Glomerular visceral epithelial cell (primary cell): Measurements from ENCODE around the gene SP140.
A peak's percentile ranks its signal among the peaks of the same experiment; 100 is the strongest.
"Not testable (repeated sequence)": the region's sequence is repeated elsewhere in the genome, so short reads cannot be mapped to it uniquely, and the experiment has no call there.

Source experiments
- DNase-seq: peaks from one replicate; pipeline ENCODE4 v3.0.0-alpha.2; 2016; ENCODE audit errors: extremely low spot score

Gene SP140

DNA sequence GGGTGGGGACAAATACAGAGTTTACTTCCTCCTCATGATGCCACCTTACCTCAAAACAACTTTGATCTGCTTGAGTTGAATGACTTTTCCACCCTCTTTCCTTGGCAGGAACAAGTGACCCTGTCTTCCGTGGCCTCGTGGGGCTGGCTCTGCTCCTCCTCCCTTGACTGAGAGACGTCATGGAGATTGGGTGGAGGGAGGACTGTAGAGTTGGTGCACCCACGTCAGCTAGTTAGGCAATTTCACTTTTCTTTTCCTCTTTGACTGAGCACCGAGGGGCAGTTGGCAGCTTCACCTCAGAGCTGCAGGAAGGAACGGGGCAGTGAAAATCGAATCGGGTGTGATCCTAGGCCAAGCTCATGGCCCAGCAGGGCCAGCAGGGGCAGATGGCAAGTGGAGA, at the start of gene SP140:
SP140 (plus strand) TSS at position 251 of the 400 bp plus-strand sequence; CDS start at position 360, 109 bp downstream.
- DNase-seq, result no peak

DNA sequence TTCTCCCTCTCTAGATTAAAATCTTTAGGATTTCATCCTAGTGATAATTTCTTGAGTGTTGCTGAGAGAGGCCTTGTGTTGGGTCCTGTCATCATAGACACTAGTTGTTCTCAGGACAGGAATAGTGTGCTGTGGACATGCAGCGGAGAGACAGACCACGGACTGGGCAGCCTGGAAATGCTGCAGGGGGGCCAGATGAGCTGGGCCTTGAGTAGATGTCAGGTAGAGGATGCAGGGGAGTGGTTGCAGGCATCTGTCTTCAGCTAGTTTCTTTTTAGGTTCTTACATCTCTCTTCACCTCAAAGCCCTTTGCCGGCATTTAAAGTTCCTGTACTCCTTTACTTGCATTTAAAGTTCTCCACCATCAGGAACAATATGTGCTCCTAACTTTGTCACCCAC, 48.5 kb upstream of the SP140 start:
- DNase-seq, result no peak

DNA sequence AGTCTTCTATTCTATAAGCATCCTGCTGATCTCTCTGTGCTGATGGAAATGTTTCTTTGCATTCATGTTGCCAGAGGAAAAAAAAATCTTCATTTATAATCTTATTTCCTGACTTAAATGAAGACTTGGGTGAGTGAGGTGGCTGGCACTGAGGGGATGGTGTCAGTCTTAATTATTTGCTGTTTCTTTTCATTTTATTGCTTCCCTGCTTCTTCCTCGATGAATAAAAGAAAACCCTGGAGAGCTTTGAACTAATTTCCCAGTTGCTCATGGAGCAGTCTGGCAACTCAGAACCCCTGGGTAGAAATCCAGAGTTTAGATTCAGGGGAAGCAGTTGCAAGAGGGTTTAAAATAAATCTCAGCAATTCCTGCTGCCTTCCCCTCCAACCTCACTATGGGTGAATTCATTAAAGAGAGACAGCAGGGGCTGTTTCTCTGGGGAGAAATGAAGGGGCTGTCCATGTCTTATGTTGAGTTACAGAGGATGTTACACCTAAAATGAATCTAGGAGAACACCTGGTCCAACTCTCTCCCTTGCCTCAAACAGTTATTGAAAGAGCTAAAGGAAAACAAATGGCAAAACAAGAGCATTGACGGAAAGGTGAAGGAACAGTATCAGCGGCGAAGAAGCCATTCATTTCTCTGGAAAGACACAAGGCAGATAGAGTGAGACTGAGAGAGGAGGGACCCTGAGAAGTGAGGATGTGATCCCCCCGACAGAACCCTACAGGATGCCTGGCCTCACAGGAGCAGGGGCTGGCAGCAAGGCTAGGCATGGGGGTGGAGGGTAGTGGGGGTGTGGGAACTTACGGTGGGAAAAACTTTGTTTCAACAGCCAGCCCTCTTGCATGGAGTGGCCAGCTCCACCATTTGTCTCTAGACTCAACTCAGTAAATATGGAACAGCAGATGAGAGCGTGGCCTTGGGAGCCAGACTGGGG, 46.7 kb upstream of the SP140 start:
- DNase-seq, result no peak

DNA sequence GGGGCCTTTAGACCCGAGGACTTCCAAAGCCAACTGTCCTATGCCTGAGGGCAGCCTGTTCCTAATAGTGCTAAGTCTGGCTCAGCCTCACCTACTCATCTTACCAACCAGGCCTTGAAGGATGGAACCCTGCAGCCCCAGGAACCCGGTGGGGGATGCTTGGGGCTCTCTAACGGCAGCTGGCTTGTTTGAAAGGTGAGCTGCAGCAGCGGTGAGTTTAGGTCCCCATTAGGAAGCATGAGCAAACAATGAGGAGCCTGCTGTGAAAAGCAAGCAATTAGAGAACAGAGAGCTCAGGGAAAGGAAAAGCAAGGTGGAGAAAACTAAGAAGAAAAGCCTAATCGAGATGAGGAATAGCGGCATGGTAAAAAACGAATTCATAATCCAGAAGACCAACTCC, 45.6 kb upstream of the SP140 start:
- DNase-seq, result no peak

DNA sequence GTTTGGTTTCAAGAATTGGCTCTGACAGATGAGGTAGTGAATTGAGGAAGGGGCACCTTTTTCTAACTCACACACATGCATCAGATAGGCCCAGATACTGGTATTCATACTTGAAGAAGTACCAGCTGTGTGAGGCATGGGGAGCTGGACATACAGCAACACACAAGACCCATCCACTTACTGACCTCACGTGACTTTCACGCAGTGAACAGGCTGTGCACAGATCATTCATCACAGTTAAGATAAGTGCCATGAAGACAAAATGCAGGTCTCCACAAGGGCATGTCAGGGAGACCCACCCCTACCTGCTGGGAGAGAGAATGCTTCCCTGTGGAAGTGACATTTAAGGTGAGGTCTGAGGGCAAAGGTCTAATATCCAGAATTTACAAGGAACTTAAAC, 44.3 kb upstream of the SP140 start:
- DNase-seq, result no peak

DNA sequence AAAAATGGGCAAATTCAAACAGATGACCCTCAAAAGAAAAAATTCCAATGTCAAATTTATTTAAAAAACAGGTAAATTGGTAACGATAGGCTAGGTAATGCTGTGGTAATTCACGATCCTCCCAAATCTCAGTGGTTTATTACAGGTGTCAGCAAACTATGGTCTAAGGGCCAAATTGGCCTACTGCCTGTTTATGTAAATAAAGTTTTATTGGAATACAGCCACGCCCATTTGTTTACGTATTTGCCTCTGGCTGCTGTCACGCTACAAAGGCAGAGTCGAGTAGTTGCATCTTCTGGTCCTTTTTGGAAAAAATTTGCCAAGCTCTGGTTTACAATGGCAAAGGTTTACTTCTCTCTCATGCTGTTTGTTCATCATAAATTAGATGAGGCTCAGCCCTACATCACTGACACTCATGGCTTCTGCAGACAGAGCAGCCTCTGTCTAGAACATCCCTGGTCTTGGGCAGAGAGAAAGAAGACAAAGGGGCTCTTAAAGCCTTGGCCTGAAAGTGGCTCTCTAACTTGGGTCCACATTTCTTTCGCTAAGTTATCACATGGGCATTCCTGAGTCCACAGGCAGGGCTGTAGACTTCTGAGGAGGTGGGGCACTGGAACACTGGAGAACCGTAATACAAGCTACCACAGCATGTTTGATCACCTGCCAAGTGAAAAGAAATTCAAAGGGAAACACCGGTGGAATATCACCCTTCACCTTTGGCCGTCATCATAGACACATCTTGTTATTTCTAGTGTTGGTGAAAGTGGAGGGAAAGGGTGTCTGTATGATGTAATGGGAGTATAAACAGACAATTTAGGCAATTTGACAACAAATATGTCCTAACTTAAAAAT, 40.6 kb upstream of the SP140 start:
- no peak for DNase-seq

DNA sequence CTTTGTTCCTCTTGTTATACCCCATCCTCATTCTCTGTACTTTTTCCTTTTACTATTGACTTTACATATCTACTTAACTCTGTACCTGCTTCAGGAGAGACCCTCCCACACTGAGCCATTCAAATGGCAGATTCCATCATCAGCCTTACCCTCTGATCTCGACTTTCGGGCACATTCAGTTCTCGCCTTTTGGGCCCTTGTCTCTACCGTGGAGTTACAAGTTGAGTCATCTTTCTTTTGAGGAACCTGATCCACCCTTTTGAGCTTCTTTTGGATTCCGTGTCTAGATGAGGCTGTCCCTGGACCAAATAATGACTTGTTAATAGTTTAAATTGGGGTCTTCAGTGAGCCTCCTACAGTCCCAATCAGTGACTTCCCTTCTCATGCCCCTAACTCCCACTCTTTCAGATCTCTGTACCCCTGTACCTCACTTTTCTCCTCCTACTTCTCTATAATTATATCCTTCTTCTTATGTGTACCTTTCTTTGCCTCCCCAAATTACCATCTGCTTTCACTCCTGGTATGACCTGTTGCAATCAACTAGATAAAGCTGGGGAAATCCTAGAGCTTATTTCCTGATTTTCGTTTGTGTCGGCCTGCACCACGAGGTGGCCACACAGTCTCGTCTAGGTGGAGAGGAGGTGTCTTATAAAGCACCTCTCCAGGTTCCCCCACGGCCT, 23.0 kb upstream of the SP140 start:
- no peak for DNase-seq

DNA sequence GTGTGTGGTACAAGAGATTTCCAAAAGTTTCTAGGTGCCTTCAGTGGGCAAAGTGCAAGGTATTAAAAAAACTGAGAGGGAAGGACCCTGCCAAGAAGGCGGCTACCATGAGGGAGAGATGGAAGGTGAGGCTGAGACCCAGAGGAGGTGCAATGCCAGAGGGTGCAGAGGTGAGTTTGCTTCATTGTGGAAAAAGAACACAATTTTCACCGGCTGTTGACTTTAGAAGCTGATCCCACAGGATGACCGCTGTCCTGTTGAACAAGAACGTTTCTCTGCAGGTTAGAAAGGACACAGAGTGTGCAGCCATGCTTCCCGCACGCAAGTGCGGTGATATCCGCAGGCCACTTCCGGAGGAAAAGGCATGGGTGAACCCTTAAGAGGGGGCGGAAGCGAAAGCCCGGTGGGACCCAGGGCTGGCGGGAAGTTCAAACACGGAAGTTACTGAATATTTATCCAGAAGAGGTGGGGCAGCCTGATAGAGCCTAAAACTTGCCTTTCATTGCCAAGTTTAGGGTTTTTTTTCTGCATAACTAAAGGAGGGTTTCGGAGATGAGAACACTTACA, 22.3 kb upstream of the SP140 start:
- DNase-seq, result no peak

DNA sequence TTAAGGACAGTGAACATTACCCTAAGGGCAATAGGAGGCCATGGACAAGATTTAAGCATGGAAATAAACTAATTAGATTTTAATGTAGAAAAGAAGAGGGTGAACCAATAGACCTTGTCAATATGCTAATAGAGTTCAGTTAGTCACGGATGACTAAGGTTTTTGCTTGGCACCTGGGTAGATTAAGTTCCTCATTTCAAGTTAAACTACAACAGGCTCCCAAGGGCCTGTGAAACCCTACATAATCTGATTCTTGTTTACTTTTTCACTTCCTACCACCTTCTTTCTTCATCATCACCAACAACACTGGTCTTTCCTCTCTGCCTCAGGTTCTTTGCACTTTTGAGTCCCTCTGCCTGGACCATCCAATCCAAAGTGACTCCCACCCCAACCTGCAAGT, 20.5 kb upstream of the SP140 start:
- DNase-seq, result no peak

DNA sequence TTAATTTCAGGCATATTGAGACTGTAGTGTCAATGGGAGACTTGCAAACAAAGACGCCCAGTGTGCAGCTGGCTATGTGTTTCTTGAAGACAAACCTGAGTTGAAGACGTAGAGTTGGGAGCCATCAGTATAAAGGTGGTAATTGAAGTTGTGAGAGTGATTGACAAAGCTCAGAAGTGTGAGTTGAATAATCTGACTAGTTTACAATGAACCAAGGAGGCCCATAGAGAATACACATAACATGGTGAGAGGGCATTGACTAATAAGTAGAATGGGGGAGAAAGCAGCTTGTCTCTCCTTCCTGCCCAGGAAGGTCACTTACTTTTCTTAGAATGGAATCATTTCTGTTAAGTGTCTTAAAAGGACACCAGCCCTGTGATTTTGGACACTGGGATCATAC, 19.8 kb upstream of the SP140 start:
- DNase-seq, result no peak

DNA sequence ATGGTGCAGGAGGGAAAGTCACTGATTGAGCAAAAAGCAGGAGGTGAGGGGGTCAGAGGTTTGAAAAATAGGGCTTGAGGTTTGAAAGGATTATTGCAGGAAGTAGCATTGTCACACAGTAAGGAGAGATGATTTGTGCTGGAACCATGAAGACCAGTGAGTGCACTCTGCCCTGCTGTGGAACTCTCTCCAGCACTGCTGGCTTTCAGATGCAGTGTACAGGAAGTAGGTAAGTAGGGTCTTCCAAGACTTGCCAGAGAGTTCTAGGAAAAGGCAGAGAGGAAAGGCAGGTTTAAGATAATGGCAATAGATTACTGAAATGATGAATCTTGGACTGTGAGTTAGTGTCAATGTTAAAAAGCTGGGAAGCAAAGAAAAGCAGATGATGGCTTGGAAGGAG, 17.0 kb upstream of the SP140 start:
- no peak for DNase-seq

DNA sequence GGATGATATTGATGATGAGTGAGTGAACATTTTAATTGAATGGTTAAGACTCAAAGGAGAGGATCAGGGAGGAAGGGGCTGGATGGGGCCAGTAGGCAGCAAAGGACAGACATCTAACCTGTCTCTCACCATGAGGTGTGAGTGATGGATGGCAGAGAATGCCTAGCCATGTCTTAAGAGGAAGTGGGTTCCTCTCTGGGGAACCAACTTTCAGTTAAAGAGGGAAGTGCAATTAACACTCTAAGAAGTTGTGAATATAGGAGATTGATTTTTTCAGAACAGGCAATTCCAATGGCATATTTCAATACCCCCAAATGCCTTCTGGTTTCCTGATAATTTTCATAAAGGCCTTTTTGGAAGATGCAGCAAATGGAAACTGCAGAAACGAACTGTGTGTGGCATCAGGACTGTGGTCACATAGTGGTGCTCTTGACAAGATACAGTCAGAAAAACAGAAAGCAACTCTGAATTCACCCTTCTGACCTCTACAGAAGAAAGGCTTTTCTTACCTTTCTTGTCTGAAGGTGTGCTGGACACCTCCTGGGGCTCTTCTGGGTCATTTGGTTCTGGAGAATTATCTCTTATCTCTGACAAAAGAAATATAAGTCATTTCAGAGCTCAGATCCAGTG, 16.0 kb upstream of the SP140 start:
- DNase-seq, result no peak

DNA sequence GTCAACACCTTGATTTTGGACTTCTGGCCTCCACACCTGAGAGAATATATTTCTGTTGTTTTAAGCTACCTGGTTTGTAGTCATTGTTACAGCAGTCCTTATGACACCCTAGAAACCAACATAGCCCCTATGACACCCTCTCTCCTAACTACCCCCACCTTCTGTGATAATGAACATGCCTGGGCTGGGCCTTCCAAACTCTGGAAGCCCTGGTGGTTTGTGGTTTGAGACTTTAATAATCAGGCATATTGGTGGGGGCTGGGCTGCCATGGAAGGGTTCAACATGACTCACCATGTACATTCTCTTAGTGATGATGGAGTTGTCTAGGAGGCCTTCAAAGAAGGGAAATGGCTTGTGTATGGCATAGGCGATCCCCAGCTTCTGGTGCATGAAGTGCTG, 9.0 kb upstream of the SP140 start:
- no peak for DNase-seq

DNA sequence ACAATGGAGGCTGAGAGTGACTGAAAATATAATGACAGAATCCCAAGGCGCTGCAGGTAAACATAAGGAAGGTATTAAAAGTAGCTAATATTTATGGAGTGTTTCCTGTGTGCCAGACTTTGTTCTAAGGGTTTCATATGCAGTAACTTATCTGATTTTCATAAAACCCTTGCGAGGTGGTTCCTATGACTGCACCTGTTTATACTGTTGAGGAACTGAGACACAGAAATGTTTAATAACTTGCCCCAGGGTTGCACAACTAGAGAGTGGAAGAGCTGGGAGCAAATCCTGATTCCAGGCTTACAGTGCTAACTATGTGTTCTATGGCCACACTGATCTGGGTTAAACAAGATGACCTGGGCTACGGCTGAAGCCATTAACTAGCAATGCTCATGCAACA, 8.1 kb upstream of the SP140 start:
- no peak for DNase-seq

DNA sequence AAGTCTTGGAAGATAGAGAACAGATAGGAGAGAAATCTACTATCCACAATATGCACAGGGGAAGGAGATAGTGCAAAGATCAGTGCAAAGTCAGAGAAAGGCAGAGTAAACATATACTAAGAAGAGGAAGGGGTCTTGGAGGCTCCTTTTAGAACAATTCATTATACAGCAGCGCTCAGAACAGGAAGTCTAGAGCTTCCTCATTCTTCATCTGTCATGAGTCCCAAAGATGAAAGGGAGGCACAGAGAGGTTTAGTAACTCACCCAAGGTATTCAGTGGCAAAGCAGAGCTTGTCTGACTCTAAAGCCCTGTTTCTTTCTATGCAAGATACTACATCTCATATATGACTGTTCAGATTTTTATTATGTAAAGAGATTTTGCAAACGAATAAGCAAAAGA, 7.1 kb upstream of the SP140 start:
- DNase-seq, result no peak

DNA sequence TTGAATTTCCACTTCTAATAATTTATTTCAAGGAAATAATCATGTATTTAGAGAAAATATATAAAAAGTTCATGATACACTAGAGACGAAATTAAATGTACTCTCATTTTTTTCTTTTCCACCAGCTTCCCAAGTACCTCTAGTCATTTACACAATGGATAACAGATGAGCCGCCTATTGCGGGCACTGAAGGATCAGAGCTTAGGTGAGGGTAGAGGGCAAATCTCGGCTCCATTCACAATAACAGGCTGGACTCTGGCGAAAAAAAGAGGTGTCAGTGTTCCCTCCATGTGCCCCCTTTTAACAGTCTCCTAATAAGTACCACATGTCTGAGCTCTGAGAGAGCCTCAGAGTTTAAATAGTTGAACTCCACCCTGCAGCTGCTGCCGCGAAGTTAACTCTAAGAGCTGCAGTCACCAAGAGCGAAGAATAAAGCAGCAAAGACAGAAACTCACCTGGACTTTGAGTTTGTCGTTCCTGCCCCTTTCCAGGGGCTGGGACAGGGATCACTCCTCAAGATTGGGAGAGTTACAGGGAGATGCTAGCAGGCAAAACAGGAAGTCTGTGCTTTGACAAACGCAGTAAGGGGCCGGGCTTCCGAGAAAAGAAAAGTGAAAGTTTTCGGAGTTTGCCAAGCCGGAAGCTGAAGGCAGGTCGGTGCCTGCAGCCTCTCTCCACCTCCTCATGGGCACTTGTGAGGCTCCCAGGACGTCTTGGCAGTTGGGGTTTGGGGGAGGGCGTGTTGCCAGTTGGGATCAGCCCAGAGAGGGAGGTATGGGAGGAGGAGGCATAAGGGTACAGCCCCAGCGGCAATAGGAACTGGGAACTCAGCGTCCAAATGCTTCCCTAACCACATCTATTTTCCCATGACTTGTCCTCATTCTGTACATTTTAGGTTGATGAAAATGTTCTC, 5.9 kb upstream of the SP140 start, which contains the start of gene SP110:
SP110 (minus strand) TSS at position 566 of the 913 bp plus-strand sequence. CDS start 3,057 bp downstream, outside the sequence.
- peak; percentile 94 for DNase-seq

DNA sequence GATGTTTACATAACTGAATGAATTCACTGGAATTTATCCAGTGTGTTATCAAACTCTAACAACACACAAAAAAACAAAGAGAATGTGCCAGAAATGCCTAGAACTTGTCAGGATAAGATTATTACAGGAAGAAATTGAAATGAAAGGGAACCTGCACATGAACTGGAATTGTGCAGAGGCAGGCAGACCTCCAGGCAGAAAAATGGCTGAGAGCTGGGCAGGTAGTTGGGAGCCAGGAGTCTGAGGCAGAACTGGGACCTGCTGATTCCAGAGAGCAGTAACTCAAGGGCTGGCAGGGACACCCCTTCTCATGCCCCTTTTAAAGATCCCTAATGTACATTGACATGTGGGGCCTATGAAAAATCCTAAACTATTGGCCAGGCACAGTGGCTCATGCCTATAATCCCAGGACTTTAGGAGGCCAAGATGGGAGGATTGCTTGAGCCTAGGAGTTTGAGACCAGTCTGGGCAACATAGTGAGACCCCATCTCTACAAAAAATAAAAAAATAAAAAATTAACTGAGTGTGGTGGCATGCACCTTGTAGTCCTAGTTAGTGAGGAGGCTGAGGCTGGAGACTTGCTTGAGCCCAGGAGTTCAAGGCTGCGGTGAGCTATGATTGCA, 5.1 kb upstream of the SP140 start:
- DNase-seq, result no peak

DNA sequence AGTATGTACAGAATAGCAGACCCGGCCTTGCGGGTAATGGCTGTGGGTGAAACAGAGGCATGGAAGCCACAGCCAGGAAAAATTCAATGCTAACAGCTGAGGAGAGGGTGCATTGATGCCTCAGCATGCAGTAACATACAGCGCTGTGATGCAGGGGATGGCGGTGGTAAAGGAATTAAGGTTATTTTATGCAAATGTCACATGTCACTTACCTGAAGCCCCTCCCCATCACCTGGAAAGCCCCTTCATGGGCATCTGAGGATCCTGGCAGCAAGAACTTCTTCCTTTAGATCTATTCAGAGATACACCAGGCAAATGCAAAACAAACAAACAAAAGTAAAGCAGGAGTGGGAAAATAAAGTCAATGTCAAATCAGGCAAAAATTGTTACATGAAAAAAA, 4.0 kb upstream of the SP140 start:
- DNase-seq, result no peak

DNA sequence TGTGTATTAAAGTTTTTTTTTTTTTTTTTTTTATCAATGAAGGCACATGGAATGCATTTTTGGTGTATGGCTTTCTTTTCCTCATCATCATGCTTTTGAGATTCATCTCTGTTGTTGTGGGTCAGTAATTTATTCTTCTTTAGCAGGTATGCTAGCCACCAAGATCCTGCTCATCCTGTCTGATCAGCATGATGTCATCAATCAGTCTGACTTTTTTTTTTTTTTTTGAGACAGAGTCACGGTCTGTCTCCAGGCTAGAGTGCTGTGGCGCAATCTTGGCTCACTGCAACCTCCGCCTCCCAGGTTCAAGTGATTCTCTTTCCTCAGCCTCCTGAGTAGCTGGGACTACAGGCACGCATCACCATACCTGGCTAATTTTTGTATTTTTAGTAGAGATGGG, 2.7 kb upstream of the SP140 start:
- not testable (repeated sequence) for DNase-seq

DNA sequence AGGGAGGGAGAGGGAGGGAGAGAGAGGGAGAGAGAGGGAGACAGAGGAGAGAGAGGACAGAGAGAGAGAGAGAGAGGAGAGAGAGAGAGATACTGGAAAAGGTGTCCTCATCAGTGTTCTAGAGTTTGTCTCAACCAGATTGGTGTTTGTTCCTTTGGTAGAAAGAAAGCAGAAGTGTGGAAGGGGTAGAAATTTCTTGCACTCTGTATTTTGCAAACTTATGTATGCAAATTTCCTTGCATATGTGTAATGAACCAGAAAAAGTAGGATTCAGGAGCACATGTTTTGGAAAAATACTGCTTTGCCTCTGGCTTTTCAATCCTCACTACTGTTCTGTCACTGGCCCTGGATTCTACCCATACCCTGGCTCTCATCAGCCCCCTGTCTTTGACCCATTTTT, 1.1 kb upstream of the SP140 start:
- no peak for DNase-seq
